OCI-LY3 (cell line): ENCODE measurements around the gene NPTXR.

Experiments
- CTCF ChIP-seq: fragments of 200-600, 300-600 bp; sonication (generic); IDR thresholded peaks from 2 replicates; pipeline ENCODE4 v1.5.1; 2014; ENCODE audit warnings: antibody characterized with exemption, low read length, low read depth
- EZH2phosphoT487 ChIP-seq: fragments of 200-600 bp; shearing (Covaris generic); IDR thresholded peaks from 2 replicates; pipeline ENCODE4 v1.6.1; 2018; ENCODE audit warnings: antibody characterized with exemption, mixed run types, low read depth

GRCh38 chr22:38868286-38868721 is 24.5 kb upstream of the NPTXR start:
- TF ChIP-seq CTCF (no peak), EZH2phosphoT487 (no peak)
